AML-193 (cell line): ENCODE measurements around the gene TMEM178B.
"Not testable (repeated sequence)": the region's sequence is repeated elsewhere in the genome, so short reads cannot be mapped to it uniquely, and the experiment has no call there.

ENCODE experiments used
- DNase-seq, 2 experiments: peaks; one replicate each; lab custom pipeline; 2025; lab: John Stamatoyannopoulos, UW

The TMEM178B gene

GRCh38 chr7:141074162-141074991 lies 513 bp downstream of the TMEM178B start:
- DNase-seq, result no peak

- DNase-seq, result no peak
These were observed 1.1 kb downstream of the TMEM178B start for GRCh38 chr7:141074997-141075396.

- DNase-seq, result no peak
These were observed 2.5 kb downstream of the TMEM178B start for GRCh38 chr7:141076377-141076776.

- DNase-seq, result no peak
These were observed 5.4 kb downstream of the TMEM178B start for GRCh38 chr7:141079219-141079618.

- not testable (repeated sequence) for DNase-seq
These were observed 15.6 kb downstream of the TMEM178B start for GRCh38 chr7:141089490-141089889.

GRCh38 chr7:141094336-141095070 lies 20.6 kb downstream of the TMEM178B start:
- DNase-seq, result no peak

GRCh38 chr7:141097430-141097829 lies 23.6 kb downstream of the TMEM178B start:
- peak; percentile 0 to 4 for DNase-seq

GRCh38 chr7:141102436-141102835 lies 28.6 kb downstream of the TMEM178B start:
- no peak for DNase-seq

GRCh38 chr7:141103847-141104429 lies 30.1 kb downstream of the TMEM178B start:
- no peak for DNase-seq

GRCh38 chr7:141113131-141113530 lies 39.3 kb downstream of the TMEM178B start:
- DNase-seq, result no peak

GRCh38 chr7:141114029-141114664 lies 40.3 kb downstream of the TMEM178B start:
- DNase-seq, result no peak

GRCh38 chr7:141115965-141116364 lies 42.1 kb downstream of the TMEM178B start:
- DNase-seq, result no peak

- DNase-seq, result not testable (repeated sequence)
These were observed 42.8 kb downstream of the TMEM178B start for GRCh38 chr7:141116661-141117060.

GRCh38 chr7:141118767-141119166 lies 44.9 kb downstream of the TMEM178B start:
- no peak for DNase-seq

GRCh38 chr7:141119187-141119586 lies 45.3 kb downstream of the TMEM178B start:
- DNase-seq, result no peak

GRCh38 chr7:141122736-141123135 lies 48.9 kb downstream of the TMEM178B start:
- no peak for DNase-seq

GRCh38 chr7:141123522-141123921 lies 49.7 kb downstream of the TMEM178B start:
- DNase-seq, result no peak

GRCh38 chr7:141126107-141126506 lies 52.2 kb downstream of the TMEM178B start:
- no peak for DNase-seq

GRCh38 chr7:141128506-141128905 lies 54.6 kb downstream of the TMEM178B start:
- no peak for DNase-seq

GRCh38 chr7:141128931-141129330 lies 55.1 kb downstream of the TMEM178B start:
- no peak for DNase-seq

GRCh38 chr7:141132671-141133070 lies 58.8 kb downstream of the TMEM178B start:
- DNase-seq, result no peak

- DNase-seq, result no peak
These were observed 59.8 kb downstream of the TMEM178B start for GRCh38 chr7:141133646-141134045.
